ENCODE results near the gene C11orf16.
"Not testable (repeated sequence)": the region's sequence is repeated elsewhere in the genome, so short reads cannot be mapped to it uniquely, and the experiment has no call there.

Gene C11orf16

DNA sequence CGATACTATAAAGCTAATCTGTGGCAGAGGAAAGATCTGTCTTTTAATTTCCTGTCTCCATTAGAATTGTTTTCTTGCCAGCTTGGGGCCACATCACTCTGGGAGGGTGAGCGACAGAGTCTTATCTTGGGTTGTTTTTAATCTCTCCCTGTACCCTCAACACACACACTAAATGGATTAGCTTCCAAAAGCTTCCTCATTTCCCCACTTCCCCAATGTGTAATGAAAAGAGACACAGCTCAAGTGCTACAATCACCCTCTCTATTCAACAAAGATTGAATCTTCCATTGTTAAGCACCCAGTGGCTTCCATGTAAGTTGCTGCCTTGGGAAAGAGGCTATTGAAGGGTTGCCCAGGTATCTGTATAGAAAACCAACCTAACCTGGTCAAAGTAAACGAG lies 16.1 kb upstream of the C11orf16 start:
- Mint-ChIP-seq H3K4me1 (no peaks in the 10 kb centered on the region), H3K4me3 (no peak overlapping the region), H3K9me3 (no peaks in the 10 kb centered on the region), H3K36me3 (peaks cover 71% of the 10 kb centered on the region), H3K27ac (no peak overlapping the region)
- DNase-seq (ENCODE audit: low spot score in 2 of 2) (no peak), ATAC-seq (no peak)

- DNase-seq (ENCODE audit: low spot score in 2 of 2) (no peak), ATAC-seq (no peak)
- Mint-ChIP-seq H3K4me1 (no peaks in the 10 kb centered on the region), H3K9me3 (no peaks in the 10 kb centered on the region), H3K4me3 (no peak overlapping the region), H3K27ac (no peak overlapping the region), H3K36me3 (peaks cover 56% of the 10 kb centered on the region)
Measured at GRCh38 chr11:8947230-8947943, 14.6 kb upstream of the C11orf16 start.

DNA sequence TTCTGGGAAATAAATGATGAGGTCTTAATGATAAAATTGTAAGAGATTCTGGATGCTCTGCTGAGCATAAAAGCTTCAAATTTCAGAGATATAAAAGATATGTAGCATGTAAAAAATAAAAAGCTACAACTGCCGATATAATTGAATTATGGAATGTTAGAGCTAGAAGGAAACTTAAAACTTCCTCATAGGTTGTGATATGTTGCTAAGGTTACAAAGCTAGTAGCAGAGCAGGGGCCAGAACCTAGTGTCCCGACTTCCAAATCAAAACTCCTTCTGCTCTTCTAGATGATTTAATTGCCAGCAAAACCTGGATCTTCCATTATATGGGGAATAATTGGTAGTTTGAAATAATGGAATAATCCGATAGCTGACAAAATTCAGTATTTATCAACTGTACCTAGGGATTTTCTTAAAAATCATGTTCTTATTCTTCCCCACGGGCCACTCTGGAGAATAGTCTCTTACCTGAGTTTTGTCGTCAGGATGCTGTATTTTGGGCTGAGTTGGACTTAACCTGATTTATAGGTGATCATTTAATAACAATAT lies 9.8 kb upstream of the C11orf16 start, which contains the start of gene ASCL3:
ASCL3 (minus strand) TSS at position 499 of the 549 bp plus-strand sequence. CDS start 4,855 bp downstream, outside the sequence.
- H3K9me3 Mint-ChIP-seq: no peaks in the 10 kb centered on the region
- no peak within 1 kb of the TSS for H3K4me3 Mint-ChIP-seq
- H3K4me1 Mint-ChIP-seq: no peaks in the 10 kb centered on the region
- DNase-seq (ENCODE audit: low spot score in 2 of 2) (no peak), ATAC-seq (no peak)
- H3K27ac Mint-ChIP-seq: no peak within 1 kb of the TSS
- peaks cover 8% of the 10 kb centered on the region for H3K36me3 Mint-ChIP-seq

DNA sequence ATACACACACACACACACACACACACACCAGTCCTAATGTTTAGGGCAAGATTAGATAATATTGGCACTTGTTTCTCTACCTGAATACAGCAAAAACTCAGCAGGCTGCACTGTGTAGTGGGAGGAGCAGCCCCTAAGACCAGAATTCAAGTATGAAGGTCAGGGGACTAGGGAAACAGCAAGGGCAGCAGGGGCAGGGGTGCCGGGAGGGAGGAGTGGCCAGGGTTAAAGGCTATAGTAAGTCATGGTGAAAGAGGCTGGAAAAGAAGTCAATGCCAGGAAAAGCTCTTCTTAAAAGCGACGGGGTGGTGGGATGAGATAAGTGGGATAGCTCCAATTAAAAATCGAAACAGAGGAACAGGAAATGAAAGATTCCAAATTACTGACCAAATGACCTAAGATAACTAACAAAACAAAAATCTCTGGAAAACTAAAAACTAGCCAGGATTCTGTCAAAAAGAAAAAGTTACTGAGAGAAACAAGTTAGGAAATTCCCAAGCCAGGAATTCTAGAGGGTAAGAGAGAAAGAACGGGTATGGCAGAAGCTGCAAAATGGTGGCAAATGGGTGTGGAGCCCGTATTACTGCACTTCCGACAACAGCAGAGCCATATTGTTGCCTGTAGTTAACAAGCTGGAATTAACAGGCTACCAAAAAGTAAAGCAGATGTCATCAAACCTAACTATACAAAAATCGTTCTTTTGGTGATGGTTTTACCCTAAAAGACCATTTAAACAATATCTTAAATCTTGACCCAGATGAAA lies 8.8 kb upstream of the C11orf16 start:
- no peaks in the 10 kb centered on the region for H3K36me3 Mint-ChIP-seq
- DNase-seq (ENCODE audit: low spot score in 2 of 2) (no peak), ATAC-seq (no peak)
- no peaks in the 10 kb centered on the region for H3K4me1 Mint-ChIP-seq
- H3K27ac Mint-ChIP-seq: no peak overlapping the region
- H3K4me3 Mint-ChIP-seq: no peak overlapping the region
- H3K9me3 Mint-ChIP-seq: no peaks in the 10 kb centered on the region

- no peaks in the 10 kb centered on the region for H3K36me3 Mint-ChIP-seq
- no peaks in the 10 kb centered on the region for H3K4me1 Mint-ChIP-seq
- no peaks in the 10 kb centered on the region for H3K9me3 Mint-ChIP-seq
- ATAC-seq (no peak), DNase-seq (ENCODE audit: low spot score in 2 of 2) (no peak)
- H3K4me3 Mint-ChIP-seq: no peak overlapping the region
- no peak overlapping the region for H3K27ac Mint-ChIP-seq
Measured at GRCh38 chr11:8937659-8938058, 4.9 kb upstream of the C11orf16 start.

DNA sequence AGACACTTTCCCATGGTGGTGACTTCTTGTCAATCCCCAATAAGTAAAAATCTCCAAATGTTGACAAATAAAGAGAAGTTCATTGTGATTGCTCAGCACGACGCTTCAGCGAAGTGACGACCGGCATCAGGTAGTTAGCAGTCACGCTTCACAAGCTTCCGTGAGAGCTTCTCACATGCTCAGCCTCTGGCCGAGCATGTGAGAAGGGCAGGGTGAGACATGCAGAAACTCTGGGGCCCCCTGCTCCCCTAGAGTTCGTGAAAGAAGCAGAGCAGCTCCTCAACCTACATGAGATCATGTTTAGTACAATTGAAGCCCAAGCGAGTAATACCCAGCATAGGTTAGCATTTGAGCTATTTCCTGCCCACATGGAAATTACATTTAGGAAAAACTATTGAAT lies 4.4 kb upstream of the C11orf16 start:
- Mint-ChIP-seq H3K4me1 (no peaks in the 10 kb centered on the region), H3K36me3 (no peaks in the 10 kb centered on the region), H3K4me3 (no peak overlapping the region), H3K9me3 (no peaks in the 10 kb centered on the region), H3K27ac (peak overlapping the region; percentile 61)
- ATAC-seq (peak; percentile 55), DNase-seq (ENCODE audit: low spot score in 2 of 2) (no peak)

- not testable (repeated sequence) for H3K36me3 Mint-ChIP-seq; H3K4me3 Mint-ChIP-seq; H3K27ac Mint-ChIP-seq; ATAC-seq; DNase-seq (ENCODE audit: low spot score in 2 of 2); H3K9me3 Mint-ChIP-seq; H3K4me1 Mint-ChIP-seq
Measured at GRCh38 chr11:8935789-8936188, 3.0 kb upstream of the C11orf16 start.

DNA sequence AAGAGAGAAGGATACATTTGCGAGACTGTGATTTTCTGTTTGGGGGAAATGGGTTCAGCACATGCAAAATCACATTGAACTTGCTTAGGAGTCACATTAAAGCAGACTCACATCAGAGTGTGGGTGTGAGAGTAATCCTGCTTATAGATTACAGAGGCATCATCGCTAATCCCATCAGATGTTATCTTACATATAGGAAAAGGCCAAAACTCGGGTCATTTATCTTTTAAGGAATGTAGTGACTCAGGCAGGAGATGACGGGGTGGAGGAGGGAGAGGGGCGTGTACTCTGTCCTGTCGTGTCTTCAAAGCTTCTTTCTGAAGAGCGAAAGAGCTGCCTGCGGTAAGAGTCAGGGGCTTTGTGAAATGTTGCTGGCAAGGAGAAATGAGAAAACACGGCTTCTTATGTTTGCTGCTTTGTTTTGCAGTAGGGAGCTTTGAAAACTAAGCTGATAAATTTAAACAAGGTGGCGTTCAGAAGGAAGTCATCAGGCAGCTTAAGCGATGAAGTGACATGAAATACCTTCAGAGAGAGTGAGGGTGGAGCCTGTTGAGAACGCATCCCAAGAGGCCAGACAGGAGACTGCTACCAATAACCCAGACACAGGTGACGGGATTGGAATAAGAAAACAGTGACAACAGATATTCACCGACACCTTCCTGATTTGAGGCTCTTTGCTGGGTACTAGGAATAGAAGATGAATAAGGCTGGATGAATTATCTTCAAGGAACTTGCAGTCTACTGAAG lies 2.2 kb upstream of the C11orf16 start:
- H3K27ac Mint-ChIP-seq: no peak overlapping the region
- H3K4me3 Mint-ChIP-seq: no peak overlapping the region
- H3K9me3 Mint-ChIP-seq: no peaks in the 10 kb centered on the region
- H3K4me1 Mint-ChIP-seq: no peaks in the 10 kb centered on the region
- DNase-seq (ENCODE audit: low spot score in 2 of 2): no peak
- H3K36me3 Mint-ChIP-seq: no peaks in the 10 kb centered on the region
- ATAC-seq: no peak

- ATAC-seq (no peak), DNase-seq (ENCODE audit: low spot score in 2 of 2) (no peak)
- no peaks in the 10 kb centered on the region for H3K4me1 Mint-ChIP-seq
- no peak overlapping the region for H3K4me3 Mint-ChIP-seq
- H3K27ac Mint-ChIP-seq: no peak overlapping the region
- H3K36me3 Mint-ChIP-seq: no peaks in the 10 kb centered on the region
- no peaks in the 10 kb centered on the region for H3K9me3 Mint-ChIP-seq
Measured at GRCh38 chr11:8933931-8934330, 1.2 kb upstream of the C11orf16 start.

DNA sequence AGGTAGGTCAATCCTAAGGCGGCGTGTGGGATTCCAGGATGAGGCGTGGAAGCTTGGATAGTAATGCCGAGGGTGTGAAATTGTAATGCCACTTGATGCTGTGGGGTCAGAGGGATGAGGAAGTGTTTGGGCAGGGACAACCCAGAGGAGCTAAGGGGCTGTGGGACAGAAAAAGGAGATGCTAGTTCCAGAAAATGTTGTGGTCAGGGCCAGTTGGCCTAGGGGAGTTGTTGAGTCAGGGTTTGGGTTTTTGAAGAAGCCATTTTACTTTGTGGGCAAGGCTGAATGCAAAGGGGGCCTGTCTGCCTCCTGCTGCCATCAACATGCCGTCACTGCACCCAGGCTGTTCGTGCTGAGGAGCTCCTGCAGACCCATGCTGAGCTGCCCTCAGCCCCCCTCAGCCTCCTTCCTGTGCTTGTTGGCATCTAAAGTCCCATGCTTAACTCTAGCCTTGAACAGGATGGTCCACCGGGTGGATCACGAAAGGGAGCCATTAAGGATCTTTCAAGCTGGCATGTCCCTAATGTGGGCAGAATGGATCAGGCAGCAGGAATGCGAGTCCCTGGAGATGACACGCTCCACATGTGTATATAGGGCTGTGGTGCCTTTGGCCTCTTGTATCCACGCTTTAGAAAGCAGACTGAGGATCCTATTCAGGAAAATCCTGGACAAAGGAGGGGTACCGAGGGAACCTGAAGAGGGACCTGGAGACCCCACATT lies 2.1 kb downstream of the C11orf16 start:
- Mint-ChIP-seq H3K9me3 (no peaks in the 10 kb centered on the region), H3K27ac (no peak overlapping the region), H3K4me1 (no peaks in the 10 kb centered on the region), H3K4me3 (no peak overlapping the region), H3K36me3 (no peaks in the 10 kb centered on the region)
- DNase-seq (ENCODE audit: low spot score in 2 of 2) (no peak), ATAC-seq (no peak)

- DNase-seq (ENCODE audit: low spot score in 2 of 2) (no peak), ATAC-seq (no peak)
- no peaks in the 10 kb centered on the region for H3K36me3 Mint-ChIP-seq
- H3K4me1 Mint-ChIP-seq: no peaks in the 10 kb centered on the region
- H3K4me3 Mint-ChIP-seq: no peak overlapping the region
- H3K9me3 Mint-ChIP-seq: no peaks in the 10 kb centered on the region
- no peak overlapping the region for H3K27ac Mint-ChIP-seq
Measured at GRCh38 chr11:8928981-8929615, 3.6 kb downstream of the C11orf16 start.

DNA sequence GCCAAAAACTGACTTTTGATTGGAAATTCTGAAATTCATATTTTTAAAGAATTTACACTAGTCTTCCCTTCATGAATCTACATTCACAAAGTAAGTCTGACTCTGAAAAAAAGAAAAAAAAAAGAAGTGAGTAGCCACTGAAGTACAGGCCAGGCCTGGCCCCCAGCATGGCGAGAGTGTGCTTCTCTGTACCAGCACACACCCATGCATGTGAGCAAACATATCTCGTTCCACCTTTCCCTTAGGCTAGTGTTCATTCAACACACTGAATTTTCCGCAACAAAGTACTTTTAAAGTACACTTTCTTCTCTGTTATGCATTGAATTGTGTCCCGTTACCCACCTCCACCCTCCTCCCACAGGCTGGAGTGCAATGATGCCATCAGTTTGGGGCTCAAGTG lies 4.5 kb downstream of the C11orf16 start:
- H3K9me3 Mint-ChIP-seq: no peaks in the 10 kb centered on the region
- ATAC-seq (no peak), DNase-seq (ENCODE audit: low spot score in 2 of 2) (no peak)
- no peak overlapping the region for H3K27ac Mint-ChIP-seq
- H3K36me3 Mint-ChIP-seq: no peaks in the 10 kb centered on the region
- no peaks in the 10 kb centered on the region for H3K4me1 Mint-ChIP-seq
- H3K4me3 Mint-ChIP-seq: no peak overlapping the region

DNA sequence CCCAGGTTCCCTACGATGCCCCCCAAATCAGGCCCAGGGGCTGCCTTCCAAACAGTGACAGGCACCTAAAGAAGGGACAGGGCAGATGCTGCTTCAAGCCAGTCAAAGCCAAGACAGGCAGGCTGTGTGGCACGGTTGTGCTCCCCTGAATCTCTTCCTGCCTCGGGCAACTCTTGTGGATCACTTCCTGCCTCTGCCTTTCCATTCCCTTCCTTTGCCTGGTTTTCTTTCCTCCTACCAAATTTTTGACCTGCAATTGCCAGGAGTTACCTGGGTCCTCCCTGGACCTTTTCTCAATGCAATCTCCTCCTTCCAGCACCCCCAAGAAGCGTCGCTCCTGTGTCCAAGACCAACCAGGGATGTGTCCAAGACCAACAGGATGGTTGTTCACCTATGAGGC lies 5.5 kb downstream of the C11orf16 start:
- no peak for ATAC-seq
- no peak overlapping the region for H3K4me3 Mint-ChIP-seq
- H3K27ac Mint-ChIP-seq: no peak overlapping the region
- peaks cover 4% of the 10 kb centered on the region for H3K36me3 Mint-ChIP-seq
- no peaks in the 10 kb centered on the region for H3K9me3 Mint-ChIP-seq
- DNase-seq (ENCODE audit: low spot score in 2 of 2): no peak
- no peaks in the 10 kb centered on the region for H3K4me1 Mint-ChIP-seq

GRCh38 chr11:8926236-8926635 lies 6.5 kb downstream of the C11orf16 start:
- DNase-seq (ENCODE audit: low spot score in 2 of 2): no peak
- Mint-ChIP-seq H3K27ac (no peak overlapping the region), H3K4me3 (no peak overlapping the region), H3K36me3 (peaks cover 11% of the 10 kb centered on the region), H3K4me1 (no peaks in the 10 kb centered on the region), H3K9me3 (no peaks in the 10 kb centered on the region)
- ATAC-seq: no peak

All from stimulated activated effector memory CD8-positive, alpha-beta T cell treated with anti-CD3 and anti-CD28 coated beads, Interleukin-12 subunit alpha, Interleukin-12 subunit beta, amount 100 ng/mL, for 72 hours (primary cell).